Rectal smooth muscle tissue (tissue), 1 donor: Measurements from ENCODE around the gene LYRM1.
"Not testable (repeated sequence)": the region's sequence is repeated elsewhere in the genome, so short reads cannot be mapped to it uniquely, and the experiment has no call there.

Source experiments
- H3K27ac ChIP-seq: one replicate; pipeline ENCODE4 v1.7.0; 2013; ENCODE audit warnings: low read depth, low read length, inconsistent platforms
- H3K27me3 ChIP-seq: one replicate; pipeline ENCODE4 v1.7.0; 2013; ENCODE audit warnings: low read length; ENCODE audit not compliant: control insufficient read depth, insufficient read depth
- H3K36me3 ChIP-seq: one replicate; pipeline ENCODE4 v1.7.0; 2013; ENCODE audit warnings: low read length; ENCODE audit not compliant: control insufficient read depth, insufficient read depth
- H3K4me1 ChIP-seq: one replicate; pipeline ENCODE4 v1.7.0; 2013; ENCODE audit warnings: low read length; ENCODE audit not compliant: control insufficient read depth, insufficient read depth
- H3K4me3 ChIP-seq: one replicate; pipeline ENCODE4 v1.7.0; 2013; ENCODE audit warnings: low read length
- H3K9ac ChIP-seq: one replicate; pipeline ENCODE4 v1.7.0; 2013; ENCODE audit warnings: low read length

Gene LYRM1, protein sequence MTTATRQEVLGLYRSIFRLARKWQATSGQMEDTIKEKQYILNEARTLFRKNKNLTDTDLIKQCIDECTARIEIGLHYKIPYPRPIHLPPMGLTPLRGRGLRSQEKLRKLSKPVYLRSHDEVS

GRCh38 chr16:20900299-20901067, at the start of gene LYRM1, which contains the start of gene DCUN1D3:
TSS of gene LYRM1 (plus strand) at chr16:20900771. CDS start at chr16:20915556, 14,785 bp downstream.
TSS of gene DCUN1D3 (minus strand) at chr16:20900358. CDS start at chr16:20862538, 37,820 bp downstream.
- H3K9ac ChIP-seq = peak within 1 kb of the TSS; percentile 53
- H3K4me3 ChIP-seq = peak within 1 kb of the TSS; percentile 97
- peaks cover 34% of the 10 kb centered on the region for H3K4me1 ChIP-seq
- no peaks in the 10 kb centered on the region for H3K27me3 ChIP-seq
- H3K36me3 ChIP-seq = no peaks in the 10 kb centered on the region
- peak within 1 kb of the TSS; percentile 95 for H3K27ac ChIP-seq

- Histone ChIP-seq H3K4me1 (peaks cover 19% of the 10 kb centered on the region), H3K27me3 (no peaks in the 10 kb centered on the region), H3K4me3 (no peak overlapping the region), H3K36me3 (no peaks in the 10 kb centered on the region), H3K9ac (no peak overlapping the region), H3K27ac (peak overlapping the region; percentile 70)
Measured at GRCh38 chr16:20850981-20851380, 49.6 kb upstream of the LYRM1 start.

GRCh38 chr16:20851601-20852000, 49.0 kb upstream of the LYRM1 start:
- Histone ChIP-seq H3K9ac (peak overlapping the region; percentile 5), H3K4me1 (peaks cover 19% of the 10 kb centered on the region), H3K4me3 (no peak overlapping the region), H3K27ac (peak overlapping the region; percentile 70), H3K27me3 (no peaks in the 10 kb centered on the region), H3K36me3 (no peaks in the 10 kb centered on the region)

- Histone ChIP-seq H3K4me1 (peaks cover 19% of the 10 kb centered on the region), H3K4me3 (no peak overlapping the region), H3K27me3 (no peaks in the 10 kb centered on the region), H3K27ac (no peak overlapping the region), H3K9ac (no peak overlapping the region), H3K36me3 (no peaks in the 10 kb centered on the region)
Measured at GRCh38 chr16:20853143-20853542, 47.4 kb upstream of the LYRM1 start.

DNA sequence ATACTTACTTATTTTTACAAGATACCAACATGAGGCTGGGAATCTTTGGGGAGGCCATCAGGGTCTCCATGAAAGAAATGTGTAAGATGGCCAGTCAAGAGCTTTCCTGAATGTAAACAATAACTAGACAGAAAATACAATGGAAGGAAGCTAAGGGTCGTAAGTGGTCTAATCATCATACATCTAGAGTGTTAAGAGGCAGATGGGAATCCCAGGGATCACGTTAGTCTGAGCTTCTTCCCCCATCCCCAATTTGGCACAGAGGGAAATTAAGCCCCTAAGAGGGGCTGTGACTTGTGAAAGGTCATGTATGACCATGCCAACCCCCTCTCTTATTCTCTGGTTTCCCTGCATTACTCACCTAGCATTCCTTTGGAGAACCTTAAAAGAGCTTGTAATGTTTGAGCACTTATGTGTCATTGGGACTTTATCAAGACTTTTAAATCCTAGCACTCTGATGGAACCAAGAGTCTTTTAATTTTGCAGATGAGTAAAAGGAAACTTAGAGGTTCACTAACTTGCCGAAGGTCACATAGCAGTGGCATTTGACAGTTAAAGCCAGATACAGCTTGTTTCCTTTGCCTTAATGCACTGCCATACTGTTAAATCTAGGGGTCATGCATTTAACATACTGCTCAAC, 46.5 kb upstream of the LYRM1 start:
- H3K4me1 ChIP-seq = peaks cover 19% of the 10 kb centered on the region
- no peaks in the 10 kb centered on the region for H3K27me3 ChIP-seq
- H3K27ac ChIP-seq = no peak overlapping the region
- no peaks in the 10 kb centered on the region for H3K36me3 ChIP-seq
- H3K4me3 ChIP-seq = no peak overlapping the region
- H3K9ac ChIP-seq = no peak overlapping the region

- Histone ChIP-seq H3K36me3 (no peaks in the 10 kb centered on the region), H3K4me1 (peaks cover 19% of the 10 kb centered on the region), H3K27ac (no peak overlapping the region), H3K4me3 (no peak overlapping the region), H3K27me3 (no peaks in the 10 kb centered on the region), H3K9ac (no peak overlapping the region)
Measured at GRCh38 chr16:20854963-20855362, 45.6 kb upstream of the LYRM1 start.

GRCh38 chr16:20857281-20857680, 43.3 kb upstream of the LYRM1 start:
- no peak overlapping the region for H3K9ac ChIP-seq
- H3K27ac ChIP-seq = no peak overlapping the region
- H3K4me3 ChIP-seq = no peak overlapping the region
- no peaks in the 10 kb centered on the region for H3K4me1 ChIP-seq
- H3K36me3 ChIP-seq = no peaks in the 10 kb centered on the region
- no peaks in the 10 kb centered on the region for H3K27me3 ChIP-seq

GRCh38 chr16:20859229-20859628, 41.3 kb upstream of the LYRM1 start:
- H3K27ac ChIP-seq = no peak overlapping the region
- H3K27me3 ChIP-seq = no peaks in the 10 kb centered on the region
- H3K36me3 ChIP-seq = no peaks in the 10 kb centered on the region
- H3K4me3 ChIP-seq = no peak overlapping the region
- no peaks in the 10 kb centered on the region for H3K4me1 ChIP-seq
- H3K9ac ChIP-seq = no peak overlapping the region

DNA sequence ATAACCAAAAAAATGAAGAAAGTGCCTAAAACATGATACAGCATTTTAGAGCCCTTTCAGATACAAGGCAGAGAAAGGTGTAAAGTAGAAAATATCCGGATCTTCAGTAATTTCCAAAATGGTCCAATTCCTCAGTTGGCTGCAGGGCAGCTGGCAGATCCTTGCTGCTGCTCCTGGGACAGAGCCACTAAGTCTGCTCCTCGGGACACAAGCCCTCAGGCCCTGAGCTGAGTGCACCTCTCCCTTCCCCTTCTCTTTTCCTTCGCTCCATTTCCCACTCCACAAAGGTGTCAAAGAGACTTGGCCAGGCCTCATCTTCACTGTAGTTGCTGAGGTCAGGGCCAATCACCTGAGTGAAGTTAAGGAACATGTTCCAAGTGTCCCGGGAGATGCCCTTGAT, 40.9 kb upstream of the LYRM1 start:
- no peaks in the 10 kb centered on the region for H3K27me3 ChIP-seq
- H3K9ac ChIP-seq = no peak overlapping the region
- H3K4me3 ChIP-seq = no peak overlapping the region
- H3K4me1 ChIP-seq = no peaks in the 10 kb centered on the region
- H3K27ac ChIP-seq = no peak overlapping the region
- no peaks in the 10 kb centered on the region for H3K36me3 ChIP-seq

GRCh38 chr16:20860361-20860760, 40.2 kb upstream of the LYRM1 start:
- Histone ChIP-seq H3K4me1 (peaks cover 2% of the 10 kb centered on the region), H3K36me3 (no peaks in the 10 kb centered on the region), H3K27me3 (no peaks in the 10 kb centered on the region), H3K27ac (no peak overlapping the region), H3K9ac (no peak overlapping the region), H3K4me3 (no peak overlapping the region)

- not testable (repeated sequence) for H3K36me3 ChIP-seq, H3K9ac ChIP-seq, H3K27ac ChIP-seq, H3K27me3 ChIP-seq, H3K4me1 ChIP-seq, H3K4me3 ChIP-seq
Measured at GRCh38 chr16:20860995-20861394, 39.6 kb upstream of the LYRM1 start.

DNA sequence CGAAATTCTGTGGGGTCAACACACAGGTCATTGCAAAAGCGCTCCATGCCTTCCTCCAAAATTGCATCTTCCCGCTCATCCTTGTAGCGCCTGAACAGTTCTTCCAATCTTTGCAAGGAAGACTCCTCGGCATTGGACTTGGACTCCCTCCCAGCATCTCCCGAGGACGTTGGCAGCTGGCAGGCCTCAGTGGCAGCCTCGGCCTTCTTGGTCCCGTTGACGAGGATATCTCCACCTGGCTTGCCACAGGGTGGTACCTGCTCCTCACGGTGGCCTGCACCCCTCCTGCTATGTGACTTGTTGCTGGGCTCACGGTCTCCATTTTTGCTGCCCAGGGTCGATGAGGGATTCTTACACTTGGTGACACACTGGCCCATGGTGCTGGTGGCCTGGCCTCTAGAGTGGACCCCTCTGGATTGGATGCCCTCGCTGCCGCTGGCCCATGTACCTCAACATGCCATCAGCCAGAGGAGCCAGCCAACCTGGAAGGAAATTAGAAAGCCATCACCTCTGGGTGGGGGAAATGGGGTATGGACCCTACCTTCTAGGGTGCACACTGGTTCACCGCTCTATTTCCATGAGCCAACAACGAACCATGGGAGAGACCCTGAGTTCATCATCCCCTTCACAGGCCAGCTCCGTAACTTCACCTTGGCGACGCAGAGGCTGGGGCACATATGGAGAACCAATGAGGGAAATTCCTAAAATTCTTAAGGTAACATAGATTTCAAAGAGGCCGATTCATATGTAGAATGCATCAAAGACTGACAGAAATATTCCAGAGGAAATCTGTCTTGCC, 38.2 kb upstream of the LYRM1 start:
- Histone ChIP-seq H3K4me3 (no peak overlapping the region), H3K27ac (no peak overlapping the region), H3K27me3 (no peaks in the 10 kb centered on the region), H3K36me3 (no peaks in the 10 kb centered on the region), H3K9ac (no peak overlapping the region), H3K4me1 (peaks cover 22% of the 10 kb centered on the region)
